Colonic mucosa (tissue), 4 donors: ENCODE data around the gene MYOM3. TPM values are rescaled to one million over a fixed set of nuclear protein-coding genes. Genes with fewer than 3 reads are reported as not detected.
"Not testable (repeated sequence)": the region's sequence is repeated elsewhere in the genome, so short reads cannot be mapped to it uniquely, and the experiment has no call there.

Experiments
- DNase-seq: peaks from one replicate; pipeline ENCODE4 v3.0.0-alpha.2; 2020
- H3K27ac ChIP-seq: fragments of 200-600 bp; one replicate; pipeline ENCODE4 v1.8.0; 2021
- H3K27me3 ChIP-seq: fragments of 200-600 bp; one replicate; pipeline ENCODE4 v1.8.0; 2021
- H3K36me3 ChIP-seq: fragments of 200-600 bp; one replicate; pipeline ENCODE4 v1.8.0; 2021
- H3K4me1 ChIP-seq: fragments of 200-600 bp; one replicate; pipeline ENCODE4 v1.8.0; 2021; ENCODE audit warnings: mild to moderate bottlenecking
- H3K4me3 ChIP-seq: fragments of 200-600 bp; one replicate; pipeline ENCODE4 v1.8.0; 2021
- H3K9ac ChIP-seq, 2 donors: one replicate each; pipeline ENCODE4 v1.7.0; 2013; ENCODE audit warnings: control low read depth in 2 of 2, low read depth in 2 of 2, low read length in 2 of 2
- H3K9me3 ChIP-seq: fragments of 200-600 bp; one replicate; pipeline ENCODE4 v1.8.0; 2021
- CTCF ChIP-seq: fragments of 200-600 bp; IDR thresholded peaks from one replicate; pipeline ENCODE4 v1.8.0; 2022; ENCODE audit warnings: antibody characterized with exemption, mild to moderate bottlenecking
- intact Hi-C: fragments of 100-400 bp; cut with DNase I; formaldehyde crosslinking; loops from one replicate; pipeline ENCODE4 v1.14.1; 2022
- total RNA-seq, 2 donors: library from RNA; stranded (reverse); fragmentation: NEBNext Ultra II Directional in 1 of 2; extraction: Animal tissue kit (Norgen Biotek cat#: 25700) in 1 of 2; gene quantifications; one replicate each; pipeline ENCODE4 v1.2.1, GENCODE V29; 2021
- donor health status: healthy.
- donor health status: DM: no; HTN: no; CAD: no.
- donor health status: DM: no; HTN: no; CAD: no.

Gene MYOM3
- total RNA-seq, 2 donors from 2014 or later, result 1.8 to 3.3 TPM

GRCh38 chr1:24015221-24016210 is 96.4 kb downstream of the MYOM3 start:
- DNase-seq, result no peak
- Histone ChIP-seq H3K9ac (peak overlapping the region in 1 of 2 donors; percentile 46), H3K27me3 (no peaks in the 10 kb centered on the region), H3K4me1 (peaks cover 10% of the 10 kb centered on the region), H3K9me3 (no peaks in the 10 kb centered on the region), H3K27ac (peak overlapping the region; percentile 54), H3K4me3 (no peak overlapping the region), H3K36me3 (no peaks in the 10 kb centered on the region)
- intact Hi-C loops, result no loop called here
- TF ChIP-seq CTCF, result no peak

- intact Hi-C loops, H3K9me3 ChIP-seq, H3K36me3 ChIP-seq, H3K27ac ChIP-seq, H3K9ac ChIP-seq, H3K4me1 ChIP-seq, H3K27me3 ChIP-seq, DNase-seq, H3K4me3 ChIP-seq: not testable (repeated sequence)
Observed at GRCh38 chr1:24012878-24013277, 99.1 kb downstream of the MYOM3 start.

- peak overlapping the region; percentile 27 for H3K27ac ChIP-seq
- DNase-seq, result no peak
- no peak for TF ChIP-seq CTCF
- no peaks in the 10 kb centered on the region for H3K36me3 ChIP-seq
- intact Hi-C loops, result no loop called here
- H3K9ac ChIP-seq, result no peak overlapping the region
- H3K9me3 ChIP-seq, result no peaks in the 10 kb centered on the region
- no peak overlapping the region for H3K4me3 ChIP-seq
- H3K4me1 ChIP-seq, result no peaks in the 10 kb centered on the region
- no peaks in the 10 kb centered on the region for H3K27me3 ChIP-seq
Observed at GRCh38 chr1:24010650-24011049, 101.3 kb downstream of the MYOM3 start.

GRCh38 chr1:24009406-24009805 is 102.5 kb downstream of the MYOM3 start:
- H3K9me3 ChIP-seq, result no peaks in the 10 kb centered on the region
- intact Hi-C loops, result no loop called here
- no peak for DNase-seq
- no peak overlapping the region for H3K27ac ChIP-seq
- no peaks in the 10 kb centered on the region for H3K4me1 ChIP-seq
- no peaks in the 10 kb centered on the region for H3K36me3 ChIP-seq
- H3K9ac ChIP-seq, result no peak overlapping the region
- no peak for TF ChIP-seq CTCF
- no peak overlapping the region for H3K4me3 ChIP-seq
- no peaks in the 10 kb centered on the region for H3K27me3 ChIP-seq

- H3K9me3 ChIP-seq, intact Hi-C loops, H3K4me3 ChIP-seq, H3K27ac ChIP-seq, H3K27me3 ChIP-seq, H3K9ac ChIP-seq, H3K4me1 ChIP-seq, H3K36me3 ChIP-seq, DNase-seq: not testable (repeated sequence)
Observed at GRCh38 chr1:24008574-24009184, 103.3 kb downstream of the MYOM3 start.

GRCh38 chr1:24007079-24007478 is 104.9 kb downstream of the MYOM3 start:
- DNase-seq, result no peak
- H3K4me1 ChIP-seq, result no peaks in the 10 kb centered on the region
- no peaks in the 10 kb centered on the region for H3K27me3 ChIP-seq
- TF ChIP-seq CTCF, result no peak
- no peaks in the 10 kb centered on the region for H3K36me3 ChIP-seq
- H3K4me3 ChIP-seq, result no peak overlapping the region
- intact Hi-C loops, result no loop called here
- H3K9ac ChIP-seq, result no peak overlapping the region
- H3K27ac ChIP-seq, result no peak overlapping the region
- no peaks in the 10 kb centered on the region for H3K9me3 ChIP-seq

Other genes with a start within 250 kb of the MYOM3 start
- gene FUCA1, start 243.8 kb downstream of the MYOM3 start, total RNA-seq, result 100 to 1,000 TPM in 1 of 2 donors, 10 to 100 TPM in 1; 70.1 to 165 TPM
- under 1 TPM; 0.12 to 0.13 TPM for gene CNR2, start 198.8 kb downstream of the MYOM3 start, total RNA-seq
- gene PNRC2, start 152.3 kb downstream of the MYOM3 start, total RNA-seq, result 100 to 1,000 TPM; 152 to 170 TPM
- 100 to 1,000 TPM in 1 of 2 donors, 10 to 100 TPM in 1; 76.8 to 115 TPM for gene SRSF10, start 131.8 kb downstream of the MYOM3 start, total RNA-seq
- 10 to 100 TPM; 15.5 to 17.3 TPM for gene IL22RA1, start 31.0 kb upstream of the MYOM3 start, total RNA-seq
- gene IFNLR1, start 75.2 kb upstream of the MYOM3 start, total RNA-seq, result 10 to 100 TPM in 1 of 2 donors, 1 to 10 TPM in 1; 7.9 to 16.8 TPM
- gene GRHL3, start 207.2 kb upstream of the MYOM3 start, total RNA-seq, result 1 to 10 TPM in 1 of 2 donors, under 1 TPM in 1; 0.64 to 1.5 TPM